K562 (cell line): ENCODE measurements around the gene C1QTNF8. TPM values are rescaled to one million over a fixed set of nuclear protein-coding genes. Genes with fewer than 3 reads are reported as not detected.

ENCODE experiments used
- ATAC-seq: fragments of 200-7000 bp; cut with Tn5 transposase; 3 replicates; pipeline ENCODE4 v1.9.1; 2020; ENCODE audit warnings: moderate library complexity
- BruUV-seq: library from RNA; stranded (reverse); fragments of 400-500 nt; replicated peaks from 2 replicates; lab custom pipeline; 2021; lab: Mats Ljungman, UMichigan
- CTCF ChIA-PET: fragments of 300-600 bp; formaldehyde crosslinking; extraction: SDS; loops from one replicate; lab custom pipeline; 2021; ENCODE audit warnings: low intra/inter-chr PET ratio; lab: Yijun Ruan, JAX
- POLR2A ChIA-PET: fragments of 300-600, 350-650 bp; sonication (Branson Sonifier 250); formaldehyde crosslinking; extraction: SDS; loops from one replicate; lab custom pipeline; 2021; ENCODE audit warnings: antibody characterized with exemption, inconsistent platforms; lab: Yijun Ruan, JAX
- DNase-seq, 4 experiments: peaks; one replicate each; pipeline versions ENCODE4 v3.0.0 to v3.0.0-alpha.2; 2011 to 2018; ENCODE audit warnings: low spot score in 3 of 4, mixed read lengths in 3 of 4; ENCODE audit errors: extremely low read depth in 1 of 4
- FAIRE-seq: peaks from 2 replicates; lab custom pipeline; 2011; peaks lifted over from hg19 to GRCh38; lab: Jason Lieb, UNC
- H2AFZ ChIP-seq: 2 replicates; pipeline ENCODE4 v1.6.0; 2011; ENCODE audit warnings: low read depth, low read length, control low read depth, inconsistent platforms
- H3K27ac ChIP-seq: fragments of 200-600 bp; 3 replicates; pipeline ENCODE4 v1.8.0; 2011; ENCODE audit warnings: low read depth, mild to moderate bottlenecking, control low read depth, inconsistent platforms, low read length, moderate library complexity, mixed read lengths; ENCODE audit errors: extremely low read depth
- H3K27me3 ChIP-seq, 2 experiments: fragments of 300-600 bp in 1 of 2; 2 replicates in 1 of 2; 3 replicates in 1 of 2; pipeline versions ENCODE4 v1.6.0 to v1.8.0; 2011; ENCODE audit warnings: inconsistent platforms in 2 of 2, low read length in 2 of 2, mild to moderate bottlenecking in 1 of 2, mixed read lengths in 1 of 2, moderate library complexity in 1 of 2; ENCODE audit not compliant: control insufficient read depth in 2 of 2, insufficient read depth in 2 of 2
- H3K36me3 ChIP-seq: fragments of 300-600 bp; 3 replicates; pipeline ENCODE4 v1.8.0; 2011; ENCODE audit warnings: mild to moderate bottlenecking, low read length, inconsistent platforms; ENCODE audit not compliant: control insufficient read depth, insufficient read depth
- H3K4me1 ChIP-seq, 2 experiments: fragments of 200-600 bp in 1 of 2; replicated peaks in 1 of 2; 2 replicates in 1 of 2; 3 replicates in 1 of 2; pipeline versions ENCODE4 v1.5.1 to v1.8.0; 2011; ENCODE audit warnings: inconsistent platforms in 2 of 2, low read length in 2 of 2, mild to moderate bottlenecking in 1 of 2, mixed read lengths in 1 of 2, moderate library complexity in 1 of 2; ENCODE audit not compliant: control insufficient read depth in 2 of 2, insufficient read depth in 2 of 2
- H3K4me2 ChIP-seq: 2 replicates; pipeline ENCODE4 v1.6.1; 2011; ENCODE audit warnings: low read length, control low read depth, inconsistent platforms, mixed read lengths; ENCODE audit not compliant: insufficient read depth
- H3K4me3 ChIP-seq: fragments of 200-600 bp; sonication (generic), shearing (Covaris generic); 2 replicates; pipeline ENCODE4 v1.5.1; 2016; ENCODE audit warnings: control low read depth, inconsistent platforms
- H3K79me2 ChIP-seq: fragments of 200-600 bp; 3 replicates; pipeline ENCODE4 v1.8.0; 2011; ENCODE audit warnings: low read length, inconsistent platforms; ENCODE audit not compliant: control insufficient read depth, insufficient read depth
- H3K9ac ChIP-seq, 2 experiments: 2 replicates each; pipeline versions ENCODE4 v1.6.0 to v1.6.1; 2011; ENCODE audit warnings: low read depth in 2 of 2, low read length in 2 of 2, control low read depth in 1 of 2, inconsistent platforms in 1 of 2, mild to moderate bottlenecking in 1 of 2, mixed read lengths in 1 of 2; ENCODE audit not compliant: insufficient read depth in 1 of 2
- H3K9me1 ChIP-seq: one replicate; pipeline ENCODE4 v1.6.0; 2011; ENCODE audit warnings: inconsistent platforms, mild to moderate bottlenecking, low read length, moderate library complexity; ENCODE audit not compliant: control insufficient read depth, insufficient read depth
- H3K9me3 ChIP-seq: replicated peaks from 2 replicates; pipeline ENCODE4 v1.5.1; 2011; ENCODE audit warnings: low read depth, low read length, inconsistent platforms; ENCODE audit not compliant: control insufficient read depth, insufficient read depth
- H4K20me1 ChIP-seq: replicated peaks from 2 replicates; pipeline ENCODE4 v1.6.1; 2011; ENCODE audit warnings: low read length, inconsistent platforms, mixed read lengths; ENCODE audit not compliant: control insufficient read depth, insufficient read depth
- E2F6 ChIP-seq, 2 experiments: IDR thresholded peaks; 2 replicates each; pipeline ENCODE4 v1.6.1; 2011; ENCODE audit warnings: borderline replicate concordance in 1 of 2, control low read depth in 1 of 2, low read depth in 1 of 2, low read length in 1 of 2, mild to moderate bottlenecking in 1 of 2, mixed read lengths in 1 of 2, moderate library complexity in 1 of 2; ENCODE audit not compliant: insufficient read depth in 1 of 2, insufficient read length in 1 of 2, poor library complexity in 1 of 2, severe bottlenecking in 1 of 2; ENCODE audit errors: extremely low read depth in 1 of 2
- JUND ChIP-seq, 2 experiments: IDR thresholded peaks; 2 replicates in 1 of 2; 3 replicates in 1 of 2; pipeline ENCODE4 v1.6.1; 2011; ENCODE audit warnings: borderline replicate concordance in 2 of 2, low read depth in 2 of 2, low read length in 2 of 2, improper control_type of control experiment in 1 of 2, missing biosample characterization in 1 of 2, missing genetic modification characterization in 1 of 2, missing genetic modification reagents in 1 of 2
- L3MBTL2 ChIP-seq: fragments of 450-650 bp; IDR thresholded peaks from 2 replicates; pipeline ENCODE4 v1.6.1; 2016; ENCODE audit warnings: mild to moderate bottlenecking, moderate library complexity
- MAX ChIP-seq: sonication (generic); formaldehyde crosslinking; IDR thresholded peaks from 2 replicates; pipeline ENCODE4 v1.9.0; 2022; ENCODE audit warnings: mild to moderate bottlenecking, missing genetic modification reagents
- SAFB2 ChIP-seq: fragments of 200-400 bp; formaldehyde crosslinking; IDR thresholded peaks from 2 replicates; pipeline ENCODE4 v1.6.1; 2018; ENCODE audit warnings: borderline replicate concordance, low read length, low read depth, moderate library complexity; ENCODE audit not compliant: severe bottlenecking
- WGBS: fragments of 100-300 bp; shearing (Covaris generic); methylation state at CpG from one replicate; pipeline ENCODE4 v1.1.6; 2016; ENCODE audit warnings: low coverage, mixed read lengths; ENCODE audit not compliant: insufficient coverage; ENCODE audit errors: missing lambda C conversion rate; 5-methylcytosine and 5-hydroxymethylcytosine counted together
- in situ Hi-C: fragments of 300-500 bp; cut with MboI; formaldehyde crosslinking; loops from 4 replicates; pipeline ENCODE4 v1.15.0; 2018; ENCODE audit warnings: inconsistent platforms, mixed read lengths
- intact Hi-C: fragments of 100-400 bp; cut with micrococcal nuclease; formaldehyde crosslinking; loops from 2 replicates; pipeline ENCODE4 v1.14.2; 2022
- polyA plus RNA-seq, 8 experiments: library from polyadenylated mRNA; depleted of rRNA in 4 of 8; stranded (reverse) in 5 of 8; unstranded in 3 of 8; fragments of >200 nt; fragmentation: Nextera tagmentation in 2 of 8; fragmentation: Illumina TruSeq in 1 of 8; extraction: Ambion mirVana in 2 of 8; extraction: Trizol in 1 of 8; gene quantifications; 2 replicates each; pipeline versions ENCODE4 v1.2.1 to v1.2.3, GENCODE V29; 2011 to 2014; ENCODE audit warnings: inconsistent platforms in 1 of 8, missing spikeins in 1 of 8
- total RNA-seq, 7 experiments: library from RNA; depleted of rRNA in 6 of 7; stranded (reverse); fragments of >200 nt in 6 of 7; fragmentation: Illumina TruSeq in 2 of 7; extraction: Trizol in 2 of 7; gene quantifications; 2 replicates each; pipeline versions ENCODE4 v1.2.1 to v1.2.3, GENCODE V29; 2011 to 2021; ENCODE audit warnings: low replicate concordance in 1 of 7
- TF ChIP-seq, protein P1 (sequence below), 2 experiments: fragments of 450-650 bp in 1 of 2; sonication (generic) in 1 of 2; formaldehyde crosslinking in 1 of 2; IDR thresholded peaks in 1 of 2; conservative IDR thresholded peaks in 1 of 2; 2 replicates each; pipeline versions ENCODE4 v1.6.1 to v1.8.1; 2016 to 2023; ENCODE audit warnings: mild to moderate bottlenecking in 2 of 2, moderate library complexity in 2 of 2, inconsistent platforms in 1 of 2, missing genetic modification reagents in 1 of 2
- TF ChIP-seq, protein P2 (sequence below): fragments of 250-450 bp; sonication (Bioruptor Pico); IDR thresholded peaks from 2 replicates; pipeline ENCODE4 v1.9.0; 2021; ENCODE audit warnings: mild to moderate bottlenecking, inconsistent platforms

Gene C1QTNF8
- total and polyA plus RNA-seq, 9 of the 15 experiments (the other 6 are each of a cell fraction or from before 2014, with no cell fraction given), result not detected

GRCh38 chr16:1082266-1082951 lies 13.6 kb downstream of the C1QTNF8 start:
- H3K27me3 ChIP-seq, result peaks cover 13 to 71% of the 10 kb centered on the region in 2 experiments; a peak in 4 of 5 replicates
- no peak overlapping the region for H3K27ac ChIP-seq
- no peak for FAIRE-seq

More at GRCh38 chr16:1082266-1082951, 13.6 kb downstream of the C1QTNF8 start:
- Histone ChIP-seq H3K9me1 (no peaks in the 10 kb centered on the region), H3K36me3 (no peaks in the 10 kb centered on the region), H3K4me3 (no peak overlapping the region), H4K20me1 (peaks cover 3% of the 10 kb centered on the region; the same call in 1 of the 2 replicates), H3K4me1 (peaks cover 0 to 24% of the 10 kb centered on the region in 2 experiments; a peak in 1 of 5 replicates), H3K9me3 (no peaks in the 10 kb centered on the region; the same call in 1 of the 2 replicates), H3K4me2 (no peak overlapping the region)
- peak in 1 of 4 experiments; percentile 26 for DNase-seq
- intact Hi-C loops, result no loop called here
- 3% methylated on average over 18 of the region's 21 CpGs for WGBS
- peak; percentile 52; the same call in 1 of the 3 replicates for ATAC-seq
- TF ChIP-seq, protein P1, sequence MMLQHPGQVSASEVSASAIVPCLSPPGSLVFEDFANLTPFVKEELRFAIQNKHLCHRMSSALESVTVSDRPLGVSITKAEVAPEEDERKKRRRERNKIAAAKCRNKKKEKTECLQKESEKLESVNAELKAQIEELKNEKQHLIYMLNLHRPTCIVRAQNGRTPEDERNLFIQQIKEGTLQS (IDR thresholded peaks at IDR 0.05), result peak; percentile 40; the same call in 1 of the 2 replicates
- TF ChIP-seq, protein P1 (CRISPR knock-in tag; conservative IDR thresholded peaks at IDR 0.05), result no peak
- TF ChIP-seq JUND (IDR thresholded peaks at IDR 0.05; ENCODE audit: borderline replicate concordance, low read depth, low read length) (peak; percentile 42; the same call in 1 of the 2 replicates), JUND (tag; IDR thresholded peaks at IDR 0.05; ENCODE audit: borderline replicate concordance, low read depth, low read length) (no peak), MAX (peak; percentile 35; the same call in 1 of the 2 replicates), E2F6 (IDR thresholded peaks at IDR 0.05; ENCODE audit: borderline replicate concordance in 1 of 2, extremely low read depth in 1 of 2, insufficient read depth in 1 of 2, insufficient read length in 1 of 2, low read depth in 1 of 2, low read length in 1 of 2, poor library complexity in 1 of 2, severe bottlenecking in 1 of 2) (peak in 1 of 2 experiments; percentile 68), L3MBTL2 (peak; percentile 27; the same call in 1 of the 2 replicates), SAFB2 (no peak)
- TF ChIP-seq, protein P2, sequence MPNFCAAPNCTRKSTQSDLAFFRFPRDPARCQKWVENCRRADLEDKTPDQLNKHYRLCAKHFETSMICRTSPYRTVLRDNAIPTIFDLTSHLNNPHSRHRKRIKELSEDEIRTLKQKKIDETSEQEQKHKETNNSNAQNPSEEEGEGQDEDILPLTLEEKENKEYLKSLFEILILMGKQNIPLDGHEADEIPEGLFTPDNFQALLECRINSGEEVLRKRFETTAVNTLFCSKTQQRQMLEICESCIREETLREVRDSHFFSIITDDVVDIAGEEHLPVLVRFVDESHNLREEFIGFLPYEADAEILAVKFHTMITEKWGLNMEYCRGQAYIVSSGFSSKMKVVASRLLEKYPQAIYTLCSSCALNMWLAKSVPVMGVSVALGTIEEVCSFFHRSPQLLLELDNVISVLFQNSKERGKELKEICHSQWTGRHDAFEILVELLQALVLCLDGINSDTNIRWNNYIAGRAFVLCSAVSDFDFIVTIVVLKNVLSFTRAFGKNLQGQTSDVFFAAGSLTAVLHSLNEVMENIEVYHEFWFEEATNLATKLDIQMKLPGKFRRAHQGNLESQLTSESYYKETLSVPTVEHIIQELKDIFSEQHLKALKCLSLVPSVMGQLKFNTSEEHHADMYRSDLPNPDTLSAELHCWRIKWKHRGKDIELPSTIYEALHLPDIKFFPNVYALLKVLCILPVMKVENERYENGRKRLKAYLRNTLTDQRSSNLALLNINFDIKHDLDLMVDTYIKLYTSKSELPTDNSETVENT, result no peak
- TF ChIP-seq, all 486 proteins: peak for 5
- CTCF ChIA-PET, result no interaction called here
- POLR2A ChIA-PET, result no interaction called here
- Histone ChIP-seq H2AFZ (no peak overlapping the region), H3K9ac (no peak overlapping the region), H3K79me2 (no peaks in the 10 kb centered on the region)
- in situ Hi-C loops, result no loop called here
- BruUV-seq, result no TSS peak
